HG02588 (cell line): ENCODE data around the gene FZD2.

Experiments
- ATAC-seq: cut with Tn5 transposase; IDR thresholded peaks from one replicate; pipeline ENCODE4 v1.9.1; 2021; ENCODE audit warnings: mild to moderate bottlenecking, moderate library complexity; ENCODE audit not compliant: unreplicated experiment

Gene FZD2

DNA sequence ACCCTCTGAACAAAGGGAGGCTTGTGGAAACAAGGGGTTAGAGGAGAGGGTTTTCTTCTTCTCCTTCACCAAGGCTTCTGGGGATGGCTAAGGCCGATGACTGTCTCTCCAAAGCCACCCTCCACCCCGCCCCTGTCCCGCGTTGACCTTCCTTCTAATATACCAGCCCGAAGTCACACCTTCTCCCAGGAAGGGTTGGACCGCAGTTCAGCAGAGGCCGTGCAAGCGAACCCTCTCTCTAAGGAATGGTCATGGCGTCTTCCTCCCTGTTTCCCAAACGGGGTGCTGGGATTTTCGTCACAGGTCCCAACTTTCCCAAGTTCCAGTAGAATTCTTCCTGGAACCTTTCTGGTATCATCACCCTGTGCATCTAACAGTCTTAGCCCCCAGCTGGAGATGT is 49.4 kb downstream of the FZD2 start:
- ATAC-seq, result no peak

DNA sequence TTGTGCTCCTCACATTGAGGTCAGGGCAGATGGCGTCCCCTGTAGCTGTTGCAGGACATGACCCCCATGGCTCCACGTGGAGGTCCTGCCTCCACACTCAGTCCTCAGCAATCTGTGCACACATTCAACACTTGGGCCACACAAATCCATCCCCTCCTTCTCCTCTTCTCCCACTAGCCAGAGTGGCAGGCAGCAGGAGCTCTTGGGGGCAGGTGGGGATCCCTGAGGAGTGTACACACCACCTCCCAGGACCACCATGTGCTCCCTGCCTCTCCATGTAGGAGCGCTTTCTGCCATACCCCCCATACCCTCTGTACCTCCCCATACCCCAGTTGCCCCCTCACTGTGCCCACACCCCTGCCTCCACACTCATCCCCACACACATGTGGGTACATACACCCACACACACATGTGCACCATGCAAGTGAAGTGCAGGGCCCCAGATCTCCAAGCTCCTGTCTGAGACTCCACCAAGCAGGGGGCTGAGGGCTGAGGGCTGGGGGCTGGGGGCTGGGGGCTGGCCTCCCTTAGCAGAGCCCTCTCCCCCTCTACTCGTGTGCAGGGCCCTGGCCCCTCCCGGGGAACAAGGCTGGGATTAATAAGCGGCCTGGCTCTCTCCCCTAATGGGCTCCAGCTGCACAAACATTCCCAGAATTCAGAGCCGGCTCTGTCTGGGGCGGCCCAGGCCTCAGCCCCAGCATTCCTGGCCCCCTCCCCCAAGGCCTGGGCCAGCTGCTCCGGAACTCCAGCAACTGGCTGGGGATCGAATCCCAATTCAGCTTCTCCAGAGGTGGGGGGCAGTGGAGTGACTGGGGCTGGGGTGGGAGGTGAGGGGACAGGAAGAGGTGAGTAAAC is 50.8 kb downstream of the FZD2 start:
- no peak for ATAC-seq

DNA sequence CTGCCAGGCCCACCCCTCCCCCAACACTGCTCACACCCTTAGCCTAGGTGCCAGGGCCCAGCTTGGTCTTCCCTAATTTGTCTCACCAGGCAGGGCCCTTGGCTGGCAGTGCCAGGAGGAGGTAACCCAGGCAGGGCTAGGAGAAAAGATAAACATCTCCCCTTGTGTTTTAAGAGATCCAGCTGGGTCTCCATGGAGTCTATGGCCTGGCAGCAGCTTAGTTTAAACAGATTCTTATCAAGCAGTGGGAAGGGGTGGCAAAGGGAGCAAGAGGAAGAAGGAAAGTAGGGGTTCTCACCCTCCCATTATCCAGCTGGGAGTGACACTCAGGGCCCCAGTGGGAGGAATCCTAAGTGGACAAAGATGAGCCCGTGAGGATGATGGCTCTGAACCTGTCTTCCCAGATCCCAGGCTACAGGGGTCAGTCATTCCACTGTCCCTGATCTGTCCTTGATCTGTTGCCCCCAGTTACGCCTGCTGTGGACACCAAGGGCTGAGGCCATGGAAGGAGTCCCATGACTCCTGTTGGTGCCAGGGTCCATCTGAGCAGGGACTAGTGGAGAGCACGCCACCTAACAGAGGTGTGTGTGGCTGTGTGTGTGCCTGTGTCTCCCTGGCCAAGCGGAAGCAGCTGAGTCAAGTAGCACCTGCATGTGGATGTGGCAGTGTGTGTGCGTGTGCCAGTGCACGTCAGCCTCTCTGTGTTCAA is 51.6 kb downstream of the FZD2 start:
- no peak for ATAC-seq

- ATAC-seq, result no peak
Measured at GRCh38 chr17:44610331-44610730, 53.0 kb downstream of the FZD2 start.
